GM19193 (cell line): Measurements from ENCODE around the gene SEZ6L2.

ENCODE experiments used
- POLR2A ChIP-seq: IDR thresholded peaks from 4 replicates; pipeline ENCODE4 v1.6.1; 2011; ENCODE audit not compliant: insufficient read depth, insufficient read length; ENCODE audit errors: extremely low read depth

The SEZ6L2 gene

GRCh38 chr16:29900102-29900887 lies 945 bp upstream of the SEZ6L2 start, which contains the start of gene ASPHD1:
ASPHD1 (plus strand) TSS chr16:29900488; CDS start chr16:29900972, 484 bp downstream.
- TF ChIP-seq POLR2A: no peak

GRCh38 chr16:29898804-29899515 lies 390 bp downstream of the SEZ6L2 start:
- no peak for TF ChIP-seq POLR2A

GRCh38 chr16:29898135-29898803 lies 1.1 kb downstream of the SEZ6L2 start:
- TF ChIP-seq POLR2A: no peak

- no peak for TF ChIP-seq POLR2A
Measured at GRCh38 chr16:29897333-29897732, 2.0 kb downstream of the SEZ6L2 start.

GRCh38 chr16:29896841-29897240 lies 2.5 kb downstream of the SEZ6L2 start:
- TF ChIP-seq POLR2A: no peak

GRCh38 chr16:29894352-29894751 lies 5.0 kb downstream of the SEZ6L2 start:
- TF ChIP-seq POLR2A: no peak

GRCh38 chr16:29893553-29893952 lies 5.8 kb downstream of the SEZ6L2 start:
- TF ChIP-seq POLR2A: no peak

- no peak for TF ChIP-seq POLR2A
Measured at GRCh38 chr16:29892458-29892813, 6.9 kb downstream of the SEZ6L2 start.

- TF ChIP-seq POLR2A: no peak
Measured at GRCh38 chr16:29891525-29892457, 7.6 kb downstream of the SEZ6L2 start.

- no peak for TF ChIP-seq POLR2A
Measured at GRCh38 chr16:29883987-29884386, 15.4 kb downstream of the SEZ6L2 start.

GRCh38 chr16:29881050-29881449 lies 18.3 kb downstream of the SEZ6L2 start:
- no peak for TF ChIP-seq POLR2A

GRCh38 chr16:29878172-29878571 lies 21.2 kb downstream of the SEZ6L2 start:
- TF ChIP-seq POLR2A: no peak

GRCh38 chr16:29877266-29877961 lies 21.9 kb downstream of the SEZ6L2 start:
- TF ChIP-seq POLR2A: no peak

GRCh38 chr16:29876594-29877249 lies 22.6 kb downstream of the SEZ6L2 start:
- TF ChIP-seq POLR2A: no peak

GRCh38 chr16:29876217-29876593 lies 23.1 kb downstream of the SEZ6L2 start:
- TF ChIP-seq POLR2A: no peak
